ENCODE measurements around the gene USP35.
"Not testable (repeated sequence)": the region's sequence is repeated elsewhere in the genome, so short reads cannot be mapped to it uniquely, and the experiment has no call there.

Gene USP35

DNA sequence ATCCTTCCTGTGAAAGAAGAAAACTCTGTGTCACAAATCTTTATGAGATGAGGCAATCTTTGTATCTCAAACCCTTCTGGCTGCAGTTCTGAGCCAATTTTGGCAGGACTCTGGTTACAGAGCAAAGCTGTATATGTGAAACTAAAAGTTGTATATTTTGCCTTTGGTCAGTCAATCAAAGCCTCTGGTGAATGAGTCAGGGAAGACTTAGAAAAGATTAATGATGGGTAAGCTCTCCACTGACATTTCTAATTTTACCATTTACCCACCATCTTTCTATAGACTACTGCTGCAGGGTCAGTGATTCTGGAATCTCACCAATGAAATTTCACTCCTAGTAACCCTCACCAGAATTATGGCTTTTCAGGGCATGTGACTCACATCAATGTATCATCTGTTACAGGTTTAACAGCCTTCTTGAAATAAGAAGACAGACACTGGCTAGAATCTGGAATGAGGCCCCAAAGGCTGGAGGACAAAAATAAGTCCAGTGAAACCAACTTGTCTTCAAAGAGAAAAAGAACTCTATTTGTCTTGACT lies 43.3 kb downstream of the USP35 start:
- DNase-seq (ENCODE audit: low read depth in 2 of 2, low spot score in 1 of 2) = no peak

DNA sequence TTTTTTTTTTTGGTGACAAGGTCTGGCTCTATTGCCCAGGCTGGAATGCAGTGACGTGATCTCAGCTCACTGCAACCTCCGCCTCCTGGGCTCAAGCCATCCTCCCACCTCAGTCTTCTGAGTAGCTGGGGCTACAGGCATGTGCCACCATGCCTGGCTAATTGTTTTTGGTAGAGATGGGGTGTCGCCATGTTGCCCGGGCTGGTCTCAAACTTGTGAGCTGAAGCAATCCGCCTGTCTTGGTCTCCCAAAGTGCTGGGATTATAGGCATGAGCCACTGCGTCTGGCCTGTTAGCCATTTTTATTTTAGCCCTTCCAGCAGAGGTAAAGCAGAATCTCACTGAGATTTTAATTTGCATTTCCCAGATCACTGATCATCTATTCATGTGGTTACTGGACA lies 44.3 kb downstream of the USP35 start:
- DNase-seq (ENCODE audit: low read depth in 2 of 2, low spot score in 1 of 2) = not testable (repeated sequence)

DNA sequence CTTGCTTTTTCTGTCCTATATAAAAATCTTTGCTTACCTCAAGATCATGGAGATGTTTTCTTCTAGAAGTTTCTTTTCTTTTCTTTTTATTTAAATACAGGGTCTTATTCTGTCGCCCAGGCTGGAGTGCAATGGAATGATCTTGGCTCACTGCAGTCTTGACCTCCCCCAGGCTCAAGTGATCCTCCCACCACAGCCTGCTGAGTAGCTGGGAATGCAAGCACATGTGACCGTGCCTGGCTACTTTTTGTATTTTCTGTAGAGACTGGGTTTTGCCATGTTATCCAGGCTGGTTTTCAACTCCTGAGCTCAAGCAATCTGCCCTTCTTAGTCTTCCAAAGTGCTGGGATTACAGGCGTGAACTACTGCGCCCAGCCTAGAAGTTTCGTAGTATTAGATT lies 45.3 kb downstream of the USP35 start:
- DNase-seq (ENCODE audit: low read depth in 2 of 2, low spot score in 1 of 2) = no peak

GRCh38 chr11:78237293-78238046 lies 48.8 kb downstream of the USP35 start:
- DNase-seq (ENCODE audit: low read depth in 2 of 2, low spot score in 1 of 2) = no peak

- no peak for DNase-seq (ENCODE audit: low read depth in 2 of 2, low spot score in 1 of 2)
Measured at GRCh38 chr11:78239781-78240180, 51.1 kb downstream of the USP35 start.

DNA sequence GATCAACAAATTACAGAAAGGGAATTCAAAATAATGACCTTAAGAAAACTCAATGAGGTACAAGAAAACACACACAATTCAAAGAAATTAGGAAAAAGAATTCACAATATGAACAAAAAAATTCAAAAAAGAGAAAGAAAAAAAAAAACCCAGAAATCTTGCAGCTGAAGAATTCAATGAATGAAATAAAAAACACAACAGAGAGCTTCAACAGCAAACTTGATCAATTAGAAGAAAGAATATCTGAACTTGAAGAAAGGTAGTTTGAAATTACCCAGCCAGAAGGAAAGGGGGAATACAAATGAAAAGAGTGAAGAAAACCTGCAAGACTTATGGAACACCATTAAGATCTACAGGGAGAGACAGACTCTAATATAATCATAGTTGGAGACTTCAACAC lies 52.8 kb downstream of the USP35 start:
- DNase-seq (ENCODE audit: low read depth in 2 of 2, low spot score in 1 of 2) = no peak

- no peak for DNase-seq (ENCODE audit: low read depth in 2 of 2, low spot score in 1 of 2)
Measured at GRCh38 chr11:78244080-78244479, 55.4 kb downstream of the USP35 start.

- DNase-seq (ENCODE audit: low read depth in 2 of 2, low spot score in 1 of 2) = no peak
Measured at GRCh38 chr11:78244546-78245255, 56.0 kb downstream of the USP35 start.

DNA sequence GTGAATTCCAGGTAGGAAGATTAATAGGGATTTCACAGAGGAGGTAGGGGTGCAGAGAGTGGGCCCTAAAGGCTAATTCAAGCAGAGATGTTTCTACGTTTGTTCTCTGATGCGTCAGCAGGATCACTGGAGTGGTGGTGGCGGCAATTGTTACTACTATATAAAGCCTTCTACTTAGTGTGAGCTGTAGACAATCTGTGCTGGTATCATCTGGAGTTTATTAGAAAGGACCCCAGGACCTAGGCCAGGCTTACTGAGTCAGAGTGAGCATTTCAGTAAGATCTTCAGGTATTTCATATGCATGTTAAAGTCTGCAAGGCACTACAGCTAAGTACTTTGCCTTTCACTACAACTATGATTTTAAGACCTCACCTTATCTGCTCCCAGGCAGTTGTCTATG lies 59.5 kb downstream of the USP35 start:
- no peak for DNase-seq (ENCODE audit: low read depth in 2 of 2, low spot score in 1 of 2)

DNA sequence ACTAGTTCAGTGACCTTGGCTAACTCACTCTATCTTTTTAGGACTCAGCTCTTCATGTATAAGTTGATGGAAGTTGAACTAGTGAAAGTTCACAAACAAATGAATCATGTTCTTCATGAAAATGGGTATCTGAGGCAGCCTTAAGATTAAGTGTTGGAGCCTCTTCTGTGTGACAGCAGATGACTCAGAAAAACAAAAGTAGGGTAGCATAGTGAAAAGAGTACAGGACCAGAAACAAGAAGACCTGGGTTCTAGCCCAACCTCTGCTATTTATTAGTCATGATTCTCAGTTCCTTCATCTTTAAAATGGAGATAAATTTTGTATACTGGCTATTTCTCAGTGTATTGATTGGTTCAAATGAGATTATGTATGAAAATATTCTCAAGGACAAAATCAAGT lies 60.2 kb downstream of the USP35 start:
- no peak for DNase-seq (ENCODE audit: low read depth in 2 of 2, low spot score in 1 of 2)

GRCh38 chr11:78250099-78250498 lies 61.4 kb downstream of the USP35 start:
- no peak for DNase-seq (ENCODE audit: low read depth in 2 of 2, low spot score in 1 of 2)

DNA sequence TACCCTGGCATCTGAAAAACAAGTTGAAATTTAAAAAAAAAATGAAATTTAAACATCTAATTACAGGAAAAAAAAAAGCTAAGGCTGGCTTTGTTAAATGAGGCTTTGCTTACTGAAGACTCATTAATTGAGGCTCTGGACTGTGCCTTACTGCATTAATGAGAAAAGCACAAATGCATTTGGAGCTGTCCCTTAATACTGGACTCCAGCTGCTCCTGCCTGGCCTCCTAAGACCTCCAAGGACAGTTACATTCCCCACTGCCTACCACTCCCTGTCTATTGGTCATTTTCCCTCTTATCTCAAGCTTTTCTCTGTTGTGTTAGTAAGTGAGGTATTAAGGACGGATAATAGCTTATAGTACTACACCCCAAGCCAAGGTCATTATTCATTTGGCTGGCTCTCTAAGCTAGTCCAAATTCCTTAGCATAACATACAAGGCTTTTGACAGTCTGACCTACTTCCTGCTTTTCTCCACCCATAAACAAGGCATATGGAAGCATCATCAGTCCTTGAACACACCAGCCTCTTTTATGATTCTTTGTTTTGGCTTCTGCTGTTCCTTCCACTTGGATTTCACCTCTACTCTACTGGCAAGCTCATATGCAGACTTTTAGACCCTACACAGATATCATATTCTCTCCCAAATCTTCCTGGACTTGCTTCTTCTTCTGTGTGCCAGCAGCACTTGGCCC lies 62.5 kb downstream of the USP35 start:
- DNase-seq (ENCODE audit: low read depth in 2 of 2, low spot score in 1 of 2) = no peak

GRCh38 chr11:78253797-78254196 lies 65.1 kb downstream of the USP35 start:
- DNase-seq (ENCODE audit: low read depth in 2 of 2, low spot score in 1 of 2) = no peak

DNA sequence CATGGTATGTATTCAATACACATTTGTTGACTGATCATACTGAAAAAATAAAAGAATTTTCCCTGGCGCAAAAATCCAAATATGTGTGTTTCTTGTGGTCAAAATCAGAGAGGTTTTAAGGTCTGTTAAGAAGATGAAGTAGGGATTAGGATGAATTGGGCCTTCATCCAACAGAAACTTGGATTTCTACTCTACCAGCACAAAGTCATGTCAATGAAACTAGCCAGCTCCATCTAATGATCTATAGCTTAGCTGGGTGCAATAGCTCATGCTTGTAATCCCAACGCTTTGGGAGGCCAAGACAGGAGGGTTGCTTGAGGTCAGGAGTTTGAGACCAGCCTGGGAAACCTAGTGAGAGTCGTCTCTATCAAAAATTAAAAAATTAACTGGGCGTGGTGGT lies 65.5 kb downstream of the USP35 start:
- no peak for DNase-seq (ENCODE audit: low read depth in 2 of 2, low spot score in 1 of 2)

- DNase-seq (ENCODE audit: low read depth in 2 of 2, low spot score in 1 of 2) = no peak
Measured at GRCh38 chr11:78255919-78256318, 67.2 kb downstream of the USP35 start.

DNA sequence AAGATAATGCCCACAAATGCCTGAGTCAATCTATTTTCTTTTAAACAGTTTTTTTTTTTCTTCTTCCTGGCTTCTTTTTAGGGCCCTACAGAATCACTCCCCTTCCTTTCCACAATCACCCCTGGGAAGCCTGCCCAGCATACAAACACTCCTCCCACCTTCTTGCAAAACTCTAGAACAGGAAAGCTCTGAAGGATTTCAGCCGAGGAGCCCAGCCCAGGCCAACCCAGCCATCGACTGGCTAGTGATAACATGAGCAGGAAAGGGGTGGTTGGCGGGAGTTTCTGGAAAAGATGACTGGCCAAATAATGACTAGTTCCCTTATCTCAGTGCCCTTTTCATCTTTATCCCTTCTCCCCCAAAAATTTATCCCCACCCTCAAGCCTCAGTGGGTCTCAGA lies 68.2 kb downstream of the USP35 start:
- DNase-seq (ENCODE audit: low read depth in 2 of 2, low spot score in 1 of 2) = no peak

GRCh38 chr11:78257654-78258053 lies 68.9 kb downstream of the USP35 start:
- no peak for DNase-seq (ENCODE audit: low read depth in 2 of 2, low spot score in 1 of 2)

DNA sequence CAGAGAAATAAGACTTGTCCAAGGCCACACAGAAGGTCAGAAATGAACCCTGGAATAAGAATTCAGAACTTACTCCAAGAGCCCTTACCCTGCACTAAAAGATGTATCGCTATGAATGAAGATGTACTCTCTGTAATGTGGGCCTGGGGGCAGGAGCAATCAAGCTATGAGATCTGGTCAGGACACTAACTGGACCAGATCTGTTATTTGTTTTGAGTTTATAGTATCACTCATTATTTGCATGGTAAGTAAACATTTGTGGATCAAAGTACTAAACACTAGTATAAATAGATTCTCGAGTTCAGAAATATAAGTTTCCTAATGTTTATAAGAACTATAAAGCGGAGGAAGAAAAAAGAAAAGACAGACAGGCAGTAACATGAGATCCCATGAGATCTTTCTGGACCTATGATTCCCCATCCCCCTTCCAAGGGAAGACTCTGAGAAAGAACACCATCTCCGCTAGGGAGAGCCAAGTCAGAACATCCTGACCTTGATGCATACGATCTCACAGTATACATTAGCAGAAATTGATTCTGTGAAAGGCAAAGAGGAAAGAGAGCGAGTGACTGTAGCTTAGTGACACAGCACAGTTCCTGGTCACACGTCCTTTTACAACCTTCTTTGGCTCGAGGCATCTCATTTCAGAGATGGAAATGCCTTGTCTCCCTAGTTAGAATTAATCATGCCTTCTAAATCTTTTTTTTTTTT lies 71.2 kb downstream of the USP35 start:
- no peak for DNase-seq (ENCODE audit: low read depth in 2 of 2, low spot score in 1 of 2)

DNA sequence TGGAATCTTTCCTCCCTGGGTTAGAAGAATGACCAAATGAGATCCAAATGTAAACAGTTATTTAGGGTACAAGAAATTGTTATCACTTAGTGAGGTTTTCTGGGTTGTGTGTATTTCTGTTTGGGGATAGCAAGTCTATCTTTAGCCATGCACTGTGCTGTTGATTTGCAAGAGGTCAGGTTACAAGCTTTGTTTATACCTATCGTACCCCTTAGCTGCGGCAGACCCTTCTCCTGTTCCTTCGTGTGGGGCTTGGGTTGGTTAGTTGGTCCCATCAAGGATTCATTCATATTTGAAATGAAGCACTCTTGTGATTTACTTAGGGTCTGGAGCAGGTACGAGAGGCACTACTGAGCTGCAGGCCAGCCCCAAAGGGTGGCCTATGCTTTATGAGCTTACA lies 72.6 kb downstream of the USP35 start:
- no peak for DNase-seq (ENCODE audit: low read depth in 2 of 2, low spot score in 1 of 2)

DNA sequence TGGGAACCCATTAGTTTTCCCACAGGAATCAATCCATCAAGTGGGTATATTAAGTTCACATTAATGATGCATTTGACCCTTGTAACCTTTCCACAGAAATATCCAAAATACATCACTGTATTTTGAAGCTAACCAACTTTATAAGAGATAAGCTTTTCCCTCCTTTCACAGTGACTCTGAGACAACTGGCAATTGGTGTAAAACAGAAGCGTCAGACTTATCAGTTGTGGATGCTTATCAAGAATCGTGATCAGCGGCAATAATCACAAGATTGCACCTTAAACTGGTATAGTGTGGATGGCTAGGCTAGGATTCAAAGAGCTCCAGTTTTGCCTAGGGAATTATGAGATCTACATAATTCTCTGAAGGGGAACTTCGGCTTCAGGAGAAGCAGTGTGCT lies 73.1 kb downstream of the USP35 start:
- DNase-seq (ENCODE audit: low read depth in 2 of 2, low spot score in 1 of 2) = no peak

DNA sequence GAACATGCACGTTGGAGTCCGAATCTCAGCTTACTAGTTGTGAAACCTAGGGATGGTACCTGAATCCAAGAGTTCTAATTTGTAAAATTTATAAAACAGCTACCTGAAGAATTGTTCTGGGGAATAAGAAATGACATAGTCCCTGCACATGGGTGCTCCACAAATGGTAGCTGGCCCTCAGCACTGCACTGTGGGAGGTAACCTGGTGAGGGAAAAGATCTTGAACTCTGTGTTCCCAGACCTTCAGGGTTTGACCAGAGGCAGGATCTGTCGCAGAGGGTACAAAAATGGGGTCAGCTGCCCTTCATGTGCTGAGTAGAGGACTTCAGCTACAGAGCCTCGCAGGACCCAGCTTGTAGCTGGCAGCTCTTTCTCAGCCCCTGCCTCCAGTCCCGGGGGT lies 73.5 kb downstream of the USP35 start:
- DNase-seq (ENCODE audit: low read depth in 2 of 2, low spot score in 1 of 2) = no peak

Data from stimulated activated CD8-positive, alpha-beta memory T cell treated with anti-CD3 and anti-CD28 coated beads, Interleukin-4, amount 100 ng/mL, for 4 hours (primary cell).